Cardiac fibroblast (primary cell): ENCODE measurements around the gene SNX19.

Experiments used
- DNase-seq, 2 donors: peaks; one replicate each; pipeline versions ENCODE4 v3.0.0 to v3.0.0-alpha.2; 2010; ENCODE audit warnings: low read depth in 2 of 2
- H3K4me3 ChIP-seq, 2 donors: replicated peaks in 1 of 2; 1 replicate in 1 of 2; 2 replicates in 1 of 2; pipeline ENCODE4 v1.5.1; 2011; ENCODE audit warnings: low read depth in 2 of 2, low read length in 2 of 2, mild to moderate bottlenecking in 2 of 2, moderate library complexity in 1 of 2
- TF ChIP-seq, protein P1 (sequence below): IDR thresholded peaks from one replicate; pipeline ENCODE4 v1.5.1; 2011; ENCODE audit warnings: low read depth, mild to moderate bottlenecking, low read length, inconsistent platforms

Gene SNX19

DNA sequence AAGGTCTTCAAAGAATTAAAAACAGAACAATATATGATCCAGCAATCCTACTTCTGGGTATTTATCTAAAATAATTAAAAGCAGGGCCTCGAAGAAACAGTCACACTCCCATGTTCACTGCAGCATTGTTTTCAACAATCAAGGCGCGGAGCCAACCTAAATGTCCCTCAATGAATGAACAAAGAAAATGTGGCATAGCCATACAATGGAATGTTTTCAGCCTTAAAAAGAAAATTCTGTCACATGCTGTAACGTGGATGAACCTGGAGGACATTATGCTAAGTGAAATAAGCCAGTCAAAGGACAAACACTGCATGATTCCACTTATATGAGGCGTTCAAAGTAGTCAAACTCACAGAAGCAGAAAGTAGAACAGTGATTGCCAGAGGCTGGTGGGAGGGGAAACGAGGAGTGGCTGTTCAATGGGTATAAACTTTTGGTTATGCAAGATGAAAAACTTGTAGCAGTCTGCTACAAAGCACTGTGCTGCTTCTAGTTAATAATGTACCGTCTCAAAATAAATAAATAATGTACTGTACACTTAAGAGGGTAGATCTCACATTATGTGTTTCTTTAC, 41.2 kb downstream of the SNX19 start:
- TF ChIP-seq, protein P1, sequence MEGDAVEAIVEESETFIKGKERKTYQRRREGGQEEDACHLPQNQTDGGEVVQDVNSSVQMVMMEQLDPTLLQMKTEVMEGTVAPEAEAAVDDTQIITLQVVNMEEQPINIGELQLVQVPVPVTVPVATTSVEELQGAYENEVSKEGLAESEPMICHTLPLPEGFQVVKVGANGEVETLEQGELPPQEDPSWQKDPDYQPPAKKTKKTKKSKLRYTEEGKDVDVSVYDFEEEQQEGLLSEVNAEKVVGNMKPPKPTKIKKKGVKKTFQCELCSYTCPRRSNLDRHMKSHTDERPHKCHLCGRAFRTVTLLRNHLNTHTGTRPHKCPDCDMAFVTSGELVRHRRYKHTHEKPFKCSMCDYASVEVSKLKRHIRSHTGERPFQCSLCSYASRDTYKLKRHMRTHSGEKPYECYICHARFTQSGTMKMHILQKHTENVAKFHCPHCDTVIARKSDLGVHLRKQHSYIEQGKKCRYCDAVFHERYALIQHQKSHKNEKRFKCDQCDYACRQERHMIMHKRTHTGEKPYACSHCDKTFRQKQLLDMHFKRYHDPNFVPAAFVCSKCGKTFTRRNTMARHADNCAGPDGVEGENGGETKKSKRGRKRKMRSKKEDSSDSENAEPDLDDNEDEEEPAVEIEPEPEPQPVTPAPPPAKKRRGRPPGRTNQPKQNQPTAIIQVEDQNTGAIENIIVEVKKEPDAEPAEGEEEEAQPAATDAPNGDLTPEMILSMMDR: no peak
- DNase-seq: no peak
- no peak overlapping the region for H3K4me3 ChIP-seq

DNA sequence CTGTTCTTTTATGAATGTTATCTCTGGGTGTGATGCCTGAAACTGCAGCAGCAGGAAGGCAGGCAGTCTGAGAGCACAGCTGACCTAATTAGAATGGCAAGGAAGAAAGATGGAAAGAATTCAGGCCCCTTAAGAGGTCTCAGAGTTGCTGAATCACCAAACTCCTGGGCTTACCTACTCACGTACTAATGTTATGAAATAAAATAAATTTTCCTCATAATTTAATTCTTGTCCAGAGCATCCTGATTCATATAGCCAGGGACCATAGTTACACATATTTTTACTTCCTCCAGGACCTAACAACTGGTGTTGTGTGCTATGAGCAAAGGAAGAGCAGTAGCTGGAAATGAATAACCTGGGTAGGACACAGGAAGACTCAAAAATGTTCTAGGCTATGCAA, 41.9 kb downstream of the SNX19 start:
- TF ChIP-seq, protein P1: no peak
- DNase-seq: peak in 1 of 2 donors; percentile 70
- H3K4me3 ChIP-seq: no peak overlapping the region

DNA sequence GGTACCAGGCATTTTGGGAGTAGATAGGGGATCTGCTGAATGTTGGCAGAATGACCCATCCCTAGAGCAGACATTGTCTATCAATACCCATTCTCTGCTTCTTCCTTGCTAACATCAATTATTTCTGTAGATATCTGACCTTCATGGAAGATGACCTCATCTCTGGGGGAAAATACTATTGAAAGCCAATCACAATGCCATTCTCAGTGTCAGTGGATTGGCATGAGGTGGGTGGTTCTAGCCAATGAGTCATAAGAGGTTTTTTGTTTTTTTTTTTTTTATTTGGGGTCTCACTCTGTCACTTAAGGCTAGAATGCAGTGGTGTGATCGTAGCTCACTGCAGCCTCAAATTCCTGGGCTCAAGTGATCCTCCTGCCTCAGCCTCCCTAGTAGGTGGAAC, 42.5 kb downstream of the SNX19 start:
- peak in 1 of 2 donors; percentile 80 for DNase-seq
- TF ChIP-seq, protein P1: no peak
- H3K4me3 ChIP-seq: no peak overlapping the region

DNA sequence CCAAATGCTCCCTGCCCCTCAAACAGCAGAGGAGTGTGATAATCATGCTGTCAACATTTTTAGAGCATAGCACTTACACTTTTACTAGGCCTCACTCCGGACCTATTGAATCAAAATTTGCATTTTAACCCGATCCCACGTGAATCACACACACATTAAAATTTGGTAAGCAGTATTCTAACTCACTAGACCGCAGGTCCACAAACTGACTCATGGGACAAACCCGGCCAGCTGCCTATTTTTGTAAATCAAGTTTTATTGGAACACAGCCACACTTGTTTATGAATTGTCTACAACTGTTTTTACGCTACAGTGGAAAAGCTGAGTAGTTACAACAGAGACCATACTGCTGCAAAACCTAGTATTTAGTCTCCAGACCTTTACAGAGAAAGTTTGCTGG, 43.3 kb downstream of the SNX19 start:
- DNase-seq: peak; percentile 26 to 94
- H3K4me3 ChIP-seq: no peak overlapping the region
- TF ChIP-seq, protein P1: no peak

DNA sequence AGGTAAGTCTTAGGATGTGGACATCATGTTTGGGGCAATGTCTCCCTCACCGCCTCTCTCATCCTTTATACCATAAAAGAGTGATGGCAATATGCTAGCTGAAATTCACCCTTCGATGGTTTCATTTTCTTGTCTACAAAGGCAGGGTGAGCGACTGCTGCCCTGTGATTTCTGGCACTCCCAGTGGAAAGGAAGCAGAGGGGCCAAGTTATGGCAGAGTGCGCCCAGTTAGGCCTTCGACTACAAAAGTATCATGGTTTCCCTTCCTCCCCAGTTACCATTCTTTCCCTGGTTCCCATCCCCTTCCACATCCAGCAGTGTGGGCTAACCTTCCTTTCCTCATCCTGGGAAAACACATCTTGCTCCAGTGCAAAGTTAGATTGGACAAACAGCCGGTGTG, 43.8 kb downstream of the SNX19 start:
- TF ChIP-seq, protein P1: no peak
- no peak overlapping the region for H3K4me3 ChIP-seq
- DNase-seq: no peak

DNA sequence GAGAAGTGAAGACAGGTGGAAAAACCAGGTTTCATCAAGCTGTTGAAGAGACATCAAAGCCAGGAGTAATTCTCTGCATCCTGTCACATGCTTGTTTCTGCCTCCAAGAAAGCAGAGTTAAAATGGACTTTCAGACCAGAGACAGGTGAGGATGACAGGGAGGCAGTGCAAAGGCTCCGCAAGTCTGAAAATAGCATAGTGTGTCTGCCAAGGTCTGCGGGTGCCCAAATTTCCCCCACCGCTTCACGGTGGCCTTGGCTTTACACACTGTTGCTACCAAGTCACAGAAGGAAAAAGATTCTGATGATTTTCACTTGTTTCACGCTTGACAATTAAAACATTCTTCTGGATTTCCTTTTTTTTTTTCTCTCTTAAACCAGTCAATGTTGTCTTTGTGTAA, 44.2 kb downstream of the SNX19 start:
- DNase-seq: no peak
- TF ChIP-seq, protein P1: no peak
- no peak overlapping the region for H3K4me3 ChIP-seq

DNA sequence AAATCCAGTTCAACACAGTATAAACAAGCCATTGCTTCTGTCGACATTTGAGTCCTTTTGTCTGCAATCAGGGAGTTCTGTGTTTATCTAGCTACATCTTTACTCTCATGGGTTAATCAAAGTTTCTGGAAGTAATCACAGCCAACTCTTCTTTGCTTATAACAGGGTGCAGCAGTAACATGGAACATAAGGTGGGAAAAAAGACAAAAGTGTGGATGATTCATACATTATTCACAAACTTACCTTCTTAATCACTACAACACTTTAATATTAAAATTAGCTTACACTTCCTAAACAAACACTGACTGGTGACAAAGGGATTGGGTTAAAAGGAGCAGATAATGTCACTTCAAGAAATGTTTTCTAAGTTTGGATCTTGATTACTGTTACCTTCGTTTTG, 44.7 kb downstream of the SNX19 start:
- DNase-seq: peak in 1 of 2 donors; percentile 22
- H3K4me3 ChIP-seq: no peak overlapping the region
- TF ChIP-seq, protein P1: no peak
